ENCODE measurements around the gene ILKAP.

ILKAP gene

GRCh38 chr2:238152771-238153688 lies 50.5 kb downstream of the ILKAP start:
- no peak for TF ChIP-seq CTCF (IDR thresholded peaks at IDR 0.05; ENCODE audit: low read depth, low read length, missing control alignments)
- H3K4me3 ChIP-seq (ENCODE audit: low read depth, low read length) = no peak overlapping the region
- DNase-seq (ENCODE audit: low read depth) = no peak
- in situ Hi-C loops (cut with HindIII; ENCODE audit: low sequenced_read_pairs) = no loop called here

- H3K4me3 ChIP-seq (ENCODE audit: low read depth, low read length) = no peak overlapping the region
- in situ Hi-C loops (cut with HindIII; ENCODE audit: low sequenced_read_pairs) = no loop called here
- DNase-seq (ENCODE audit: low read depth) = no peak
- TF ChIP-seq CTCF (IDR thresholded peaks at IDR 0.05; ENCODE audit: low read depth, low read length, missing control alignments) = no peak
Observed at GRCh38 chr2:238151628-238152235, 51.8 kb downstream of the ILKAP start.

- in situ Hi-C loops (cut with HindIII; ENCODE audit: low sequenced_read_pairs) = no loop called here
- no peak for TF ChIP-seq CTCF (IDR thresholded peaks at IDR 0.05; ENCODE audit: low read depth, low read length, missing control alignments)
- H3K4me3 ChIP-seq (ENCODE audit: low read depth, low read length) = no peak overlapping the region
- DNase-seq (ENCODE audit: low read depth) = no peak
Observed at GRCh38 chr2:238151205-238151604, 52.3 kb downstream of the ILKAP start.

GRCh38 chr2:238150686-238151085 lies 52.8 kb downstream of the ILKAP start:
- no peak for DNase-seq (ENCODE audit: low read depth)
- in situ Hi-C loops (cut with HindIII; ENCODE audit: low sequenced_read_pairs) = no loop called here
- TF ChIP-seq CTCF (IDR thresholded peaks at IDR 0.05; ENCODE audit: low read depth, low read length, missing control alignments) = no peak
- no peak overlapping the region for H3K4me3 ChIP-seq (ENCODE audit: low read depth, low read length)

- no peak for TF ChIP-seq CTCF (IDR thresholded peaks at IDR 0.05; ENCODE audit: low read depth, low read length, missing control alignments)
- no peak overlapping the region for H3K4me3 ChIP-seq (ENCODE audit: low read depth, low read length)
- in situ Hi-C loops (cut with HindIII; ENCODE audit: low sequenced_read_pairs) = no loop called here
- no peak for DNase-seq (ENCODE audit: low read depth)
Observed at GRCh38 chr2:238149841-238150572, 53.5 kb downstream of the ILKAP start.

- DNase-seq (ENCODE audit: low read depth) = no peak
- H3K4me3 ChIP-seq (ENCODE audit: low read depth, low read length) = no peak overlapping the region
- in situ Hi-C loops (cut with HindIII; ENCODE audit: low sequenced_read_pairs) = no loop called here
- TF ChIP-seq CTCF (IDR thresholded peaks at IDR 0.05; ENCODE audit: low read depth, low read length, missing control alignments) = no peak
Observed at GRCh38 chr2:238148981-238149380, 54.5 kb downstream of the ILKAP start.
